ENCODE data around the gene SLC24A3.

DNA sequence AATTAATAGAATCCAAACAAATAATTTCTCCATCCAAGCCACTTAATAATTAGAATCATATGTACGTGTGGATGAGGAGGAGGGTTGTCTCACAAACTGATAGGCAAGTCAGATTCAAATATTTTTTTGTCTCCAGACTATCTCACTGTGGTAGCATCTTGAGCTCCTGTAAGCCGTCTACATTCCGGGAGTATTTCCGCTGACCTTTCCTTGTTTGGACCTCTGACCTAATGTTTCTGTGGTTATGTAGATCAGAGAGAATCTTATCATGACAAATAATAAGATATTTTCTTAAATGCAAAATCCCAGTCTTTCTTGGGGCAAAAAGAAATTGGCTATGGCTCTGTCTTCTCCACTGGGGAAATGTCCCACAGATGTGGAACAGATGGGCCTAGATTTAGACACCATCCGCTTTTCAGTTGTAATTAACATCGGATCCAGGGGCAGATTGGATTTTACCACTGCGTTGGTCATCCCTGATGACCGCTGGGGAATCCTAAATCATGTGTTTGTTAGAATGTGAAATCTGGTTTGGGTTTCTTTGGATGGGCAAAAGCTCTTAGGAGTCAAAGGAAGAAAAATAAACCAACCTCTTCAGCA, 348.5 kb downstream of the SLC24A3 start:
- TF ChIP-seq, protein P1, sequence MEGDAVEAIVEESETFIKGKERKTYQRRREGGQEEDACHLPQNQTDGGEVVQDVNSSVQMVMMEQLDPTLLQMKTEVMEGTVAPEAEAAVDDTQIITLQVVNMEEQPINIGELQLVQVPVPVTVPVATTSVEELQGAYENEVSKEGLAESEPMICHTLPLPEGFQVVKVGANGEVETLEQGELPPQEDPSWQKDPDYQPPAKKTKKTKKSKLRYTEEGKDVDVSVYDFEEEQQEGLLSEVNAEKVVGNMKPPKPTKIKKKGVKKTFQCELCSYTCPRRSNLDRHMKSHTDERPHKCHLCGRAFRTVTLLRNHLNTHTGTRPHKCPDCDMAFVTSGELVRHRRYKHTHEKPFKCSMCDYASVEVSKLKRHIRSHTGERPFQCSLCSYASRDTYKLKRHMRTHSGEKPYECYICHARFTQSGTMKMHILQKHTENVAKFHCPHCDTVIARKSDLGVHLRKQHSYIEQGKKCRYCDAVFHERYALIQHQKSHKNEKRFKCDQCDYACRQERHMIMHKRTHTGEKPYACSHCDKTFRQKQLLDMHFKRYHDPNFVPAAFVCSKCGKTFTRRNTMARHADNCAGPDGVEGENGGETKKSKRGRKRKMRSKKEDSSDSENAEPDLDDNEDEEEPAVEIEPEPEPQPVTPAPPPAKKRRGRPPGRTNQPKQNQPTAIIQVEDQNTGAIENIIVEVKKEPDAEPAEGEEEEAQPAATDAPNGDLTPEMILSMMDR (IDR thresholded peaks at IDR 0.05), result no peak
- no peak for TF ChIP-seq POLR2A (IDR thresholded peaks at IDR 0.05)
